NCI-H2107 treated with DMSO at 0.1 percent for 48 hours (cell line): Measurements from ENCODE around the gene VANGL2.

Source experiments
- DNase-seq: peaks from one replicate; lab custom pipeline; 2025; ENCODE audit not compliant: unreplicated experiment; lab: John Stamatoyannopoulos, UW

The VANGL2 gene

GRCh38 chr1:160400223-160400645 is at the start of gene VANGL2:
VANGL2 (plus strand) TSS chr1:160400564; CDS start chr1:160415838, 15,274 bp downstream.
- no peak for DNase-seq

GRCh38 chr1:160351629-160352028 is 48.7 kb upstream of the VANGL2 start:
- DNase-seq = no peak

- no peak for DNase-seq
Measured at GRCh38 chr1:160352555-160352954, 47.8 kb upstream of the VANGL2 start.

GRCh38 chr1:160353223-160353622 is 47.1 kb upstream of the VANGL2 start:
- no peak for DNase-seq

GRCh38 chr1:160354388-160354985 is 45.9 kb upstream of the VANGL2 start:
- no peak for DNase-seq

- no peak for DNase-seq
Measured at GRCh38 chr1:160357286-160358002, 42.9 kb upstream of the VANGL2 start.

GRCh38 chr1:160358073-160358472 is 42.3 kb upstream of the VANGL2 start:
- no peak for DNase-seq

GRCh38 chr1:160359559-160360226 is 40.7 kb upstream of the VANGL2 start:
- no peak for DNase-seq

GRCh38 chr1:160360227-160360695 is 40.1 kb upstream of the VANGL2 start:
- no peak for DNase-seq

GRCh38 chr1:160361199-160361598 is 39.2 kb upstream of the VANGL2 start:
- no peak for DNase-seq

- DNase-seq = no peak
Measured at GRCh38 chr1:160361814-160362167, 38.6 kb upstream of the VANGL2 start.

GRCh38 chr1:160362168-160362957 is 38.0 kb upstream of the VANGL2 start:
- DNase-seq = no peak

- no peak for DNase-seq
Measured at GRCh38 chr1:160363010-160363409, 37.4 kb upstream of the VANGL2 start.

GRCh38 chr1:160363951-160364735 is 36.2 kb upstream of the VANGL2 start:
- no peak for DNase-seq

GRCh38 chr1:160365325-160365724 is 35.0 kb upstream of the VANGL2 start:
- DNase-seq = no peak

- no peak for DNase-seq
Measured at GRCh38 chr1:160366731-160367515, 33.4 kb upstream of the VANGL2 start, which contains the start of gene NHLH1. NHLH1 (plus strand) TSS chr1:160367071; CDS start chr1:160370732, 3,661 bp downstream.

GRCh38 chr1:160367516-160367900 is 32.9 kb upstream of the VANGL2 start:
- DNase-seq = no peak

- DNase-seq = no peak
Measured at GRCh38 chr1:160367934-160368923, 32.1 kb upstream of the VANGL2 start.
